GM18867 (cell line): ENCODE measurements around the gene DNAJB8.

Source experiments
- ATAC-seq: cut with Tn5 transposase; IDR thresholded peaks from one replicate; pipeline ENCODE4 v1.9.1; 2021; ENCODE audit warnings: mild to moderate bottlenecking, moderate library complexity; ENCODE audit not compliant: unreplicated experiment

The DNAJB8 gene

DNA sequence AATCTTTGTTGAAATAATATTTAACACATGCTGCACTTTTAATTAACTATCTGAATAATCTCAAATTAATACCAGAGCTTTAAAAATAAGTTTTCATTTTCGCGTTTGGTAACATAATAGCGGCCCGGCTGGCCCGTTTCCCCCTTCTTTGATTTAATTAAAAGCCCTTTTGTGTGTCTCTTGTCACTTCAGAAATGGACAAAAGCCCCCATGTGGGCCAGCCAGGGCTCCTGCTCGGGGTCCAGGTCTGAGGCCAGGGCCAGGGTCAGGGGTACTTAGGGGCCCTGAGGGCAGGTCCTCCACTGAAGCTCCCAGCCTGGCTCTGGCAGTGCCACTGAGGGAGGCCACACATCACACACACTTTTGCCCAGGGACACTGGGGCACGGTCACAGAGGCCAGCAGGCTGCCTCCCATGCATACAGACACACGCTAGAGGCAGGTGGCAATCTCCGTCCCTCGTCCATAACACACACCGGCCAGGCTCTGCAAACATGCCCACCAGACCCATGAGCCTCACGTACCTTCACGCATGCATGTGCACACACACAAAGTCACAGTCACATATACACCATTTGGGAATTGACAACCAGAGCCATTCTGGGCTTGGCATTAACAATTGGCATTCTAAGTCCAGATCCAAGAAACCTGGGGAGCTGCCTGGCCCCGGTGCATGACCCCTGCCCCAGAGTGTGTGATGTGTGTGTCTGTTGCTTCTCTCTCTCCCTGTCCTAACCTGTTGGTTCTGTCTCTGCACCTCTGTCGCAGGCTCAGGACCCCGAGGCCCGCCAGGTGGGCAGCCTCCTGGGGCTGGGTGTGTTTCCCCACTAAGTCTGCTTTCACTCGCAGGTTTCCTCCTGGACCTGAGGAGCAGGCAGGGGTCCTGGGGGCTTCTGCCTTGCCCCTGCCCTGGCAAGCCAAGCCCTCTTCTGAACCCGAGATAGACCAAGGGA is 38.5 kb downstream of the DNAJB8 start:
- no peak for ATAC-seq

DNA sequence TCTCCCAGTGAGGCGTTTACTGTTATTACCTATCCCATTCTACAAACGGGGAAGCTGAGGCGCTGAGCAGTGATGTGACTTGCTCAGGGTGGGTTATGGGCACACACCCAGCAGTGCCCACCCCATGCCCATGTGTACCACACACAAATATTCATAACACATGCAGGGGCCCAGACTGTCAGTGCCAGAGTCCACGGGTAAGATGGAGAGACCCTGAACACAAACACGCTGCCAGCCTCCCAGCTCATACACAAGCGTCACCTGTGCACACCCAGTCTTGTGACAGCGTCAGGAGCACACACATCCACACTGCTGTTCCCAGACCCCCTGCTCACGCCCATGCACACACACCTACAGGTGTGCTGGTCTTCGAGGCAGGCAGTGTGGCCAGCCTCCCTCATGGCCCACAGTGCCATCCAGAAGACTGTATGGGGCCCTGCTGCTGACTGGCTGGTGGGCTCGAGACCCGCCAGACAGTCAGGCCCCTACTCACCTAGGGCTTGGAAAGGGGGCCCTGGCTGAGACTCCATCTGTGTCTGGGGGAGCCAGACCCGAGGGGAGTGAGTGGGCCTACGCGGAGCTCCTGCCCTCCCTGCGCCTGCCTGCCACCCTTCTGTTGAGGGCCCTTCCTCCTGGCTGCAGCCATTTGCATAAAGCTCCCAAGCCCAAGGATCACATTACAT is 39.4 kb downstream of the DNAJB8 start:
- no peak for ATAC-seq

DNA sequence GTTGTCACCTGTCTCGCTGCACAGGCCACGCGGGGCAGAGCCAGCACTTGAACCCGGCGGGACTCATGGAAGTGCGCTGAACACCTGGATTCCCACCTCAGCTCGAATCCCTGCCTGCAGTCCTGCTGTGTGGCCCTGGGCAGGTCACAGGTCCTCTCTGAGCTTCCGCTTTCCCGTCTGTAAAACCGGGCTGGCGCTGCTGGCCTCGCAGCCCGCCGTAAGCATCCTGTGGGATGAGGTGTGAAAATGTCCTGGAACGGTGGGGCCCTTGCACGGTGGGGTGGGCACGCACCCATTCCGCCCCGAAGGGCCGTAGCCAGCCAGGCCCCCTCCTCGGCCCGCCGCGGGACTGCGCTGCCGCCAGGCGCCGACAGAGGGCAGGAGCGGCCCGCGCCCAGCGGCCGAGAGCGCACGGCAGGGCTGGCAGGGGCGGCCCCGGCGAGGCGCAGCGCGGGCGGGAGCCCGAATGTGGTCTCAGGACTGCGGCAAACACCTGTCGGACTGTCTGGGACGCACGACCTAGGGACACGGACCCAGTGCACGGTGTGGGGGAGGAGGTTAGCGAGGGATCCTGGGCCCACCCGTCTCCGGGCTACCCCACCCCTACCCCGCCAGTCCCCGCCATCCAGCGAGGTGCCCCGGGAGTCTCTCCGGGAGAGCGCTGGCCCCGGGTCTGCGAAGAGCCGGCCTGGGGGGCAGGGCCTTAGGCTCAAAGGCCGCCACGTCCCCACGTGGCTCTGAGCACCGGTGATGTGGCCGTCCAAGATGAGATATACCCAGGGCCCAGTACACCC is 40.4 kb downstream of the DNAJB8 start:
- ATAC-seq = no peak

DNA sequence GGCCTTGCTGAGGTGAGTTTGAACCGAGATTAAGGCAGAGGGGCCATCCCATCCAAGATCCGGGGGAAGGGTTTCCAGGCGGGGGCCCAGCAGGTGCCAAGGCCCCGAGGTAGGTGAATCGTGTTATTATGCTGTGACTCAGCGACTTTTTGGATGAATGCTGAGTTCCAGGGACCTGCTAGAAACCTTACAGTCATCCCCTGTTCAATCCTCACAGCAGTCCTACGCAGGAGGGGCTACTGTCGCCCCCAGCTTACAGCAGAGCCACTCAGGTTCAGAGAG is 40.9 kb downstream of the DNAJB8 start:
- ATAC-seq = no peak

DNA sequence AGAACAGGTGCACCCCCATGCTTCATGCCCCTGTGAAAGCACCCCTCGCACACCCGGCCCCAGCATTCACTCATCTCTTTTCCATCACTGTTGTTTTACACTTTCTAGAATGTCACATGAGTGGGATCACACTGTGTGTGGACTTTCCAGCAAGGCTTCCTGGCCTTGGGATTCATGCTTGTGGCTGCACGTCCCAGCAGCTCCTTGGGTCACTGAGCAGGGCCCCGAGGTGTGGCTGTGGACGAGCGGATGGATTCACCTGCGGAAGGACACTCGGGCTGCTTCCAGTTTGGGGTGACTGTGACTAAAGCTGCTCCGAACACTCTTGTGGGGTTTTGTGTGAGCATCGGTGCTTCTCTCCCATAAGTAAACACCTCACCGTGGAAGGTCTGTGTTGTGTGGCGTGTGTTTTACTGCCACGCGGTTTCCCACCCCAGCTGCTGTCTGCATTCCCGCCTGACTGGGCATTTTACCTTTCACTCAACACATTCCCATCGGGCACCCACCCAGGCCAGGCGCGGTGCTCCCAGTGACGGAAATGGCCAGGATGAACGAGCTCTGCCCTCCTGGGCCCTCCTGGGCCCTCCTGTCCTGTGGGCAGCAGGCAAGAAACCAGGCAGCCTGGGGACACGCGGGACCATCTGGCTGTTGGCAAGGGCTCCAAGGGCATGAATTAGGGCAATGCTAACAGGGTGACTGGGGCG is 41.4 kb downstream of the DNAJB8 start:
- no peak for ATAC-seq

DNA sequence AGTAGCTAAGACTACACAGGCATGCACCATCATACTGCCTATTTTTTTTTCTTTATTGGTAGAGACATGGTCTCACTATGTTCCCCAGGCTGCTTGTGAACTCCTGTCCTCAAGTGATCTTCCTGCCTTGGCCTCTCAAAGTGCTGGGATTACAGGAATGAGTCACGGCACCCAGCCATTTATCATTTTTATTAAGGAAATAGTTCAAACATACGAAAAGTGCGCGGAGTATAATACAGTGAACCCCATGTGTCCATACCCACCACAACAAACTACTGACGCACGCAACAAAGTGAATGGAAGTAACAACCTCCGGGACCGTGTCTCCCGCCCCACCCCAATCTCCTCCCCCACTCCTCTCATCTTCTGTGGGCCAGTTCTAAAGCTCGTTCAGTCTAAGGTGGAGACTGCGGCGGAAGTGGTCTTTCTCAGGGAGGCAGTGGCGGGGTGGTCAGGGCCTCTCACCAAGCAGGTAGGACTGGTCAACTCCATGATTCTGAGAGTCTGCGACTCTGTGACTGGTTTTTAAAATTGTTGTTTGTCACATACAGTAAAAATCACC is 42.1 kb downstream of the DNAJB8 start:
- ATAC-seq = no peak

DNA sequence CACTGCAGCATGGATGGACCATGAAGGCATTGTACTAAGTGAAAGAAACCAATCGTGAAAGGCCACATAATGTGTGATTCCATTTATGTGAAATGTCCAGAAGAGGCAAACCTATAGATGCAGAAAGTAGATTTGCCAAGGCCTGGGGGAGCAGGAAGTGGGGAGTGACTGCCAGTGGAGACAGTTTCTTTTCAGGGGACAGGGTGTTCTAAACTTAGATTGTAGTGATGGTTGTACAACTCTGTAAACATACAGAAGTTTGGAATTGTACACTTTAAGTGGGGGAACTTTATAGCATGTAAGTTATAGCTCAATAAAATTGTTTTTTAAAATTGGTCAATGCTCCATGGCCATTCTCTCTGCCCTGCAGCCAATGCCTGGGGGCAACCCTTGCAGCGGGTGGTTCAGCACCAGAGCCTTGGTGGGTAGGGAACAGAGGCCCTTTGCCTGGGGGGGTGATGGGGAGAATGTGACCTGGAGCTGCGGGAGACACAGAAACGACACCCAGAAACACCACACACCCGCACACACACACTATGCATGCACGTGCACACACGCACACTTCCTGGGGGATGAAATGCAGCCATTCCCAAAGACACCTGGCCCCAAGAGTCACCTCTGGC is 43.1 kb downstream of the DNAJB8 start:
- ATAC-seq = no peak

DNA sequence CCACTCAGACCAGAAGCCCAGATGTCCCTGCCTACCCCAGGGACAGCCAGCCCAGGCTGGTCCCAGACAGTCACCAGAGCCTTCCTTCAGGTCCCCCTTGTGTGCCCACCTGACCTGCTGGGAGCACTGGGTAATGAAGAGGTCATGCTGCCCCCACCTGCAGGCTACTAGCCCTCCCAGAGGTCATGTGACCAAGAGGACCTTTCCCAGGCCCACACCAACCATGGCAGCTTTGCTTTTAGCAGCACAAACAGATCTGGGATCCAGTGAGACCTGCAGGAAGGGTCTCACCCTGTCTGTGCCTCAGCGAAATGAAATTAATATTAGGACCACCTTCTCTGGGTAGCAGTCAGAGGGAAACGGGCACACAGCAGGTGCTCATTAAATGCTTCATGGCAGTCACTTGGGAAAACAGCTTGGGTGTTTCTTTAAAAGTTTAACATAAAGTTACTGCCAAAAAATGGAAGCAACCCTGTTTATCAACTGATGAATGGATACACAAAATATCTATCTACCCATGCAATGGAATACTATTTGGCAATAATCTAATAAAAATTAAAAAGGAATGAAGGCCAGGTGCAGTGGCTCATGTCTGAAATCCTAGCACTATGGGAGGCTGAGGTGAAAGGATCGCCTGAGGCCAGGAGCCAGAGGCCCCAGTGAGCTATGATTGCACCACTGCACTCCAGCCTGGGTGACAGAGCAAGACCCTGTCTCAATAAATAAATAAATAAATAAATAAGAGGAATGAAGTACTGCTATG is 43.7 kb downstream of the DNAJB8 start:
- ATAC-seq = no peak

DNA sequence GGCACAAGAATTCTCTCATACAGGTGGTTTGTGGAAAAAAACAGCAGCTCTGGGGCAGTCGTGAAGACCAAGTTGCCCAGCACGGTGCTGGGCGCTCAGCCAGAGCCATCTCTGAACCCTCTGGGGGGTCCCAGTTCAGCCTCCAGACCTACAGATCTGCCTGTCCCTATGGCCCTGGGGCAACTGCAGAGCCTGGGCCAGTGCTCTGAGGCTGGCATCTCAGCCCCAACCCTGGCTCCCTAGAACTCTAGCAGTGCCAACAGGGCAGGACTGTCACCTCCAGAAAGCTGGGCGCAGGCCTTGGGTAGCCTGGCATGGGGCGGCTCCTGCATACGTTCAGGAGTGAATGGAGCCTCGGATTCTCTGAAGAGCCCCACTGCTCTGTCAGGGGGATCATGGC is 44.7 kb downstream of the DNAJB8 start:
- ATAC-seq = no peak

DNA sequence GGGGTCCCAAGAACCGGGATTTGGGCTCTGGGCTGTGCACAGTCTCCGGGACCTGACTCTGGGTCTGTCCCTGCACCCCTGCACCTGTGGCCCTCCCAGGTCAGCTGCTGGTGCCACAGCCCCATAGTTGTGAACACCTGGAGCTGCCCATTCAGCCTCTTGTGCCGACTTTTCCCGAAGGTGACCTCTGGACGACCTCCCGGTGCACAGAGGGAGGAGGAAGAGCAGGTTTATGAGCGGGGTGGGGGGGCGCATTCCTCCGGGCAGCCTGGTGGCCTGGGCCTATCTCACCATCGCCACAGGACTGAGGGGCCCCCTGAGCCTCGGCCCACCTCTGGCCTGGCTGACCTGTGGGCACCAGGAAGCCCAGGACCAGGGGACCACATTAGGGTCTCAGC is 45.3 kb downstream of the DNAJB8 start:
- ATAC-seq = no peak

DNA sequence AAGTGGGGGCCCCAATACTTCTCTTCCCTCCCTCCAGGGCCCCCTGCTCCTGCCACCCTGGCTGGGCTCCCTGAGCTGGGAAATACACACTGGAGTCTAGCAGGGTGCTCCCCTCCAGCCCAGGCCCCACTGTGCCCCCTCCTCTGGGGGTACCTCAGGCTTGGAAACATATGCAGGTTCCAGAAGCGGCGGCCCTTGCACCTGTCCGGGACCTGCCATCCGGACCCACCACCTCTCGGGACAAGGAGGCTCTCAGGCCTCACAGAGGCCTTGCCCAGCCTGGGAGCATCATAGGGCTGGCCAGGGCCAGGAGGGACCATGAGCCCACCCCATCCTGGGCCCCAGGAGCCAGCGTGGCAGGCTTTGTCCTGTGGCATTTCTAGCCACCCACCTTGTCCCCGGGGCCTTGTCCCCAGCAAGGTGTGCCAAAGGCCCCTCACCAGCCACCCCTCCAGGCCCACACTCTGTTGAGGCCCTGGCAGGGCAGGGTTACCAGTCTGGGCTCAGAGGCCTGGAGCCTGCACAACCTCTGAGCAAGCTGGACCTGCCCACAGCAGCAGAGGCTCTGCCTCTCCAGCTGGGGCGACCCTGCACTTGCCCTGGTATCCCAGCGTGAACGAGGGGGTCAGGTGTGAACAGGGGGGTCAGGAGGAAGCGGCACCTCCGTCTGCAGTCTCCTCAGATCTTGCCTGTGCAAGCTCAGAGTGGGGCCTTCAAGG is 45.8 kb downstream of the DNAJB8 start:
- ATAC-seq = no peak

DNA sequence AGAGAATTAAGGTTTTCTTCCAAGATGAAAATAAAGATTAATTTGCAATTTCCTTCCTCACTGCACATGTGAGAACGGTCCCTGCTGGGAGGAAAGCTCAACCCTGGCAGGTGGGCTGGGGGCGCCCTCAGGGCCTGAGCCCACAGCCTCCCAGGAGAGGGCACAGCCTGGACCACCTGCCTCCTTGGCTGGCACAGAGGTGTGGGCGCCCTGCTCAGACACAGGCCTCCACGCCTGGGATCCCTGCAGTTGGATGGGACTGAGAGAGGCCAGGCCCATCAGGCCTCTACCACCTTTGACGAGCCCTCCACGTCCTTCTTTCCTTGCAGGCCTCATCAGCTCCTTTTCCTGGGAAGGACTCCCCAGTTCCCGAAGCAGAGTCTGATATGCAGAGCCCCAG is 46.4 kb downstream of the DNAJB8 start:
- no peak for ATAC-seq

DNA sequence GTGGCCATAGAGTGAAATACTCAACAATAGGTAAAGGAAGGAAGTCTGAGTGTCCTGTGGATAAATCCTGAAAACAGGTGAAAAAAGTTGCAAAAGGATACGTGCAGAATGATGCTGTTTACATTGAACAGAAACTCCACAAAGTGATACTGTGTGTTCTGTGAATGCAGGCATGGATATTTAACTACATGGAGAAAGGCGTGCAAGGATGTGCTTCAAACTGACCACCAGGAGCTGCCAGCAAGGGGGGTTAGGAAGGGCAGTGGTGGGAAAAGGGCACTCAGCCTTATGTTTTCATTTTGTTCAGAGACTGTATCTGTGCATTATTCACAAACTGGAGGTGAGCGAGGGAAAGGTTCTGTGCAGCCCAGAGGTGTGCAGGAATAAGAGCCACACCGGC is 47.4 kb downstream of the DNAJB8 start:
- ATAC-seq = no peak

DNA sequence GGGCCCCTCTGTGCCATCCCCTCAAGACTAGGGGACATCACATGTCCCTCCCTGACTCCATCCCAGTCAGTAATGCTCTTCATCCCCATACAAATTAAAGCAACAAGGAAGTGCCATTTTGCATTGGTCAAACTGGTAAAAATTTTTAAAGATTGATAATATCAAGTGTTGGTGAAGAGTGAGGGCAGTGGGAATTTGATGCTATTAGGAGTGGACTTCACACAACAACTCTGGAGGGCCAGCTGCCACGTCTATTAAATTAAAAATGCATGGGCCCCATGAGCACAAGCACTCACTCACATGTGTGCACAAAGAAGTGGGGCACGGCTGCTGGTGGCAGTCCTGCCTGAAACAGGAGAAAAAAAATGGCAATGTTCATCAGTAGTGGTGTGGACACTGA is 47.8 kb downstream of the DNAJB8 start:
- ATAC-seq = no peak

DNA sequence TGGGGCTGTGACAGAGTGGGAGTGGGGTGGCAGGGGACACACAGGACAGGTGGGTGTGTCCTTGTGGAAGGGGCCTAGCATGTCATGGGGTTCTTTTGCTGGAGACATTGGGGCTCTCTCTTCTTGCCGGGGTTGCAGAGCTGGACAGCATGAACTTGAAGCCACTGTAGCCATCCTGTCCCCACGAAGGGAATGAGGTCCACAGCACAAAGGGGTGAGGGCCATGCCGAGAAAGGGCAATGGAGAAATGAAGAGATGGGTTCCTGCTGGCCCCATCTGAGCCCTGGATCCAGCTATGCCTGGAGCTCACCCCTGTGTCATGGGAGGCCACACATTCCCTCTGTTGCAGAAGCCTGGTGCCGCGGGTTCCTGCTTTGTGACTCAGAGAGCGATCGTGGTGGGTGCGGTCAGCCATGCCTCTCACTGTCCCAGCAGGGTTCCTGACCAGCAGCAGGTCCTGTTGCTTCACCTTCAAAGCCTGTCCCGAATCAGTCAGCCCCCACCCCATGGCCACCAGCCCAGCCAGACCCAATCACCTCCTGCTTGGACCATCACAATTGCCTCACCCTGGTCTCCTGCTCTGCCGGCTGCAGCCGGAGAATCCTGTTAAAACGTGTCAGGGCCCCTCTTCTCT is 50.0 kb downstream of the DNAJB8 start:
- ATAC-seq = no peak

DNA sequence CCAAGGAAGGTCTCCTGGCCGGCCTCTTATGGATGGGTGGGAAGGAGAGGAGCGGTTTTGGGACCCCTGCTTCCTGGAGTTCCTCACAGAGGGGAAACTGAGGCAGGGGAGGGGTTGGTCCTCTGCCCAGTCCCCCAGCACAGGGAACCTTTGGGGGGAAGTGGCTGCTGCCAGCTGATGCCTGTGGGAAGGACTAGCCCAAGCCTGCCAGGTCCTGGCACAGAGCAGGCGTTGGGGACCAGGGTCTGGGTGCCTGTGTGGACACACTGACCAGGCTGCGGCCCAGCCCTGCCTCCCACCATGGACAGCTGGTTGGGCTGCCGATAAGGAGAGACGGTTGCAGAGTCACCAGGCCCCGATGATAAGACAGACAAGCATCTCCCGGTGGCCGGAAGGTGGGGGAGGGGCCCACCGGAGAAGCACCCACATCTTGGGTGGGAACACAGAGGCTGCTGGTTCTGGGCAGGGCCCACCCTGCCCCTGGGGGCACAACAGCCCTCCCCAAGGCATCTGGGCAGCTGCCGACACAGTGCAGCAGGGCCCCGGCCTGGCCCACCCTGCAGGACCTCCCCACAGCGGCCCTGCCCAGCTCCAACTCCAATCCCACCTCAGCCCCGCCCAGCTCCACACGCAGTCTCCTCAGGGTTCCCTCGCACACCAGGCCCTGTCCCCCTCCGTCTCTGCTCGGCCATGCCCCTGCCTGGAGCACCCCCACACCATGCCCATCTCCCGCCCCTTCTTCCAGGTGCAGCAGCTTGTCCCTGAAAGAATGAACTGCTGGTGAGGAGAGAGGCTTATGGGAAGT is 50.7 kb downstream of the DNAJB8 start:
- ATAC-seq = no peak

DNA sequence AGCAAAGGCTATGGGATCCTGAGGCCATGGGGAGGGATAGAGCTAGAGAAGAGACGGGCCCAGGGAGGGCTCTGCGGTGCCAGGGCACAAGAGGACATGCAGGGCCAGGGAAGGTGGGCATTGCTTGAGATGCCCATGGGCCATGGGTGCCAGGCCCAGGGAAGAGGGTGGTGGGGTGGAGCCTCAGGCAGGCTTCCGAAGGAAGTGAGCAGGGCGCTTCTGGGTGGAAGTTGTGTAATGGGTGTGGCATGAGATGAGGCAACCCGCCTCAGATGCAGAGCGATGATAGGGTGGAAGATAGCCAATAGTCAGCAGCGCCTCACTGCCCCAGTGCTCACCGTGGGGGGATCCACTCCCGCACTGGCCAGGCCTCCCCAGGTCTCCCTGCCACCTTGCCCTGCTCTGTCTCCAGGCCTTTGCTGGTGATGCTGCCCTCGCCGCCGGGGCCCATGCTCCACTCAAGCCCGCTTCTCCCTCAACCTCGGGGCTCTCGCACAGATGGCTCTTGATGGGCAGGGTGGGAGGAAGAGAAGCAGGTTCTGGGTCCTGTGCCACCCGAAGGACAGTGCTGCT is 51.4 kb downstream of the DNAJB8 start:
- ATAC-seq = no peak
